ENCODE measurements around the gene SNX24.

SNX24 gene

GRCh38 chr5:123028222-123028621, 182.8 kb downstream of the SNX24 start:
- DNase-seq (ENCODE audit: low spot score) = no peak

- DNase-seq (ENCODE audit: low spot score) = no peak
Observed at GRCh38 chr5:123033157-123033671, 187.8 kb downstream of the SNX24 start.

- DNase-seq (ENCODE audit: low spot score) = peak; percentile 22
Observed at GRCh38 chr5:123035360-123035917, 190.0 kb downstream of the SNX24 start.

- peak; percentile 23 for DNase-seq (ENCODE audit: low spot score)
Observed at GRCh38 chr5:123035918-123036390, 190.5 kb downstream of the SNX24 start.

- peak; percentile 55 for DNase-seq (ENCODE audit: low spot score)
Observed at GRCh38 chr5:123036391-123037103, 191.1 kb downstream of the SNX24 start, which contains the start of gene PPIC. Gene PPIC (minus strand): TSS chr5:123036725. CDS start chr5:123036625, 100 bp downstream.

GRCh38 chr5:123037104-123037418, 191.6 kb downstream of the SNX24 start:
- DNase-seq (ENCODE audit: low spot score) = no peak

- DNase-seq (ENCODE audit: low spot score) = no peak
Observed at GRCh38 chr5:123039673-123040072, 194.3 kb downstream of the SNX24 start.

GRCh38 chr5:123044926-123045617, 199.7 kb downstream of the SNX24 start:
- no peak for DNase-seq (ENCODE audit: low spot score)

GRCh38 chr5:123046222-123046621, 200.8 kb downstream of the SNX24 start:
- DNase-seq (ENCODE audit: low spot score) = no peak

GRCh38 chr5:123047706-123048105, 202.3 kb downstream of the SNX24 start:
- DNase-seq (ENCODE audit: low spot score) = no peak

GRCh38 chr5:123051206-123051605, 205.8 kb downstream of the SNX24 start:
- no peak for DNase-seq (ENCODE audit: low spot score)

Measured in kidney capillary endothelial cell (primary cell).